Keratinocyte (primary cell): ENCODE results near the gene TIRAP. TPM values are rescaled to one million over a fixed set of nuclear protein-coding genes. Genes with fewer than 3 reads are reported as not detected.

ENCODE experiments used
- DNase-seq: peaks from one replicate; pipeline ENCODE4 v3.0.0-alpha.2; 2011; ENCODE audit warnings: low read depth, missing footprints, low spot score
- FAIRE-seq: peaks from 2 replicates; lab custom pipeline; 2011; peaks lifted over from hg19 to GRCh38; lab: Jason Lieb, UNC
- H2AFZ ChIP-seq: 2 replicates; pipeline ENCODE4 v1.6.0; 2012; ENCODE audit warnings: low read length, control low read depth, inconsistent platforms; ENCODE audit not compliant: control insufficient read depth
- H3K27ac ChIP-seq: 2 replicates; pipeline ENCODE4 v1.5.1; 2011; ENCODE audit warnings: low read length; ENCODE audit not compliant: control insufficient read depth, insufficient read depth
- H3K27me3 ChIP-seq: 3 replicates; pipeline ENCODE4 v1.6.0; 2011; ENCODE audit warnings: low read length; ENCODE audit not compliant: control insufficient read depth, insufficient read depth; ENCODE audit errors: extremely low read depth
- H3K36me3 ChIP-seq, 2 experiments: 2 replicates in 1 of 2; 3 replicates in 1 of 2; pipeline ENCODE4 v1.5.1; 2011; ENCODE audit warnings: low read length in 2 of 2, mild to moderate bottlenecking in 1 of 2; ENCODE audit not compliant: control insufficient read depth in 2 of 2, insufficient read depth in 2 of 2; ENCODE audit errors: extremely low read depth in 1 of 2
- H3K4me1 ChIP-seq: 3 replicates; pipeline ENCODE4 v1.5.1; 2011; ENCODE audit warnings: low read length; ENCODE audit not compliant: control insufficient read depth, insufficient read depth; ENCODE audit errors: extremely low read depth
- H3K4me2 ChIP-seq: 3 replicates; pipeline ENCODE4 v1.6.0; 2011; ENCODE audit warnings: low read depth, low read length; ENCODE audit not compliant: control insufficient read depth, insufficient read depth; ENCODE audit errors: extremely low read depth
- H3K4me3 ChIP-seq, 3 experiments: fragments of 200-600 bp in 1 of 3; sonication (generic) in 1 of 3; 2 replicates in 2 of 3; 3 replicates in 1 of 3; pipeline ENCODE4 v1.5.1; 2011 to 2016; ENCODE audit warnings: low read length in 3 of 3, mild to moderate bottlenecking in 3 of 3, control low read depth in 2 of 3, inconsistent platforms in 1 of 3, low read depth in 1 of 3, mixed read lengths in 1 of 3, mixed run types in 1 of 3, moderate library complexity in 1 of 3; ENCODE audit not compliant: control insufficient read depth in 2 of 3, insufficient read depth in 2 of 3; ENCODE audit errors: extremely low read depth in 1 of 3
- H3K79me2 ChIP-seq: 2 replicates; pipeline ENCODE4 v1.6.0; 2012; ENCODE audit warnings: low read length; ENCODE audit not compliant: control insufficient read depth, insufficient read depth
- H3K9ac ChIP-seq: 3 replicates; pipeline ENCODE4 v1.6.0; 2011; ENCODE audit warnings: low read length; ENCODE audit not compliant: control insufficient read depth, insufficient read depth; ENCODE audit errors: extremely low read depth
- H3K9me1 ChIP-seq: 3 replicates; pipeline ENCODE4 v1.6.0; 2011; ENCODE audit warnings: low read length; ENCODE audit not compliant: control insufficient read depth, insufficient read depth; ENCODE audit errors: extremely low read depth
- H3K9me3 ChIP-seq: 2 replicates; pipeline ENCODE4 v1.5.1; 2012; ENCODE audit warnings: low read depth, low read length; ENCODE audit not compliant: control insufficient read depth
- H4K20me1 ChIP-seq: 3 replicates; pipeline ENCODE4 v1.6.0; 2011; ENCODE audit warnings: low read length; ENCODE audit not compliant: control insufficient read depth, insufficient read depth; ENCODE audit errors: extremely low read depth
- CTCF ChIP-seq, 3 experiments: IDR thresholded peaks in 1 of 3; conservative IDR thresholded peaks in 1 of 3; optimal IDR thresholded peaks in 1 of 3; 2 replicates in 2 of 3; 3 replicates in 1 of 3; pipeline versions ENCODE3 to v1.5.1; 2011; ENCODE audit warnings: low read length in 3 of 3, mild to moderate bottlenecking in 3 of 3, moderate library complexity in 2 of 3, control low read depth in 1 of 3, inconsistent platforms in 1 of 3; ENCODE audit not compliant: insufficient read depth in 2 of 3; ENCODE audit errors: extremely low read depth in 1 of 3
- EZH2 ChIP-seq: IDR thresholded peaks from one replicate; pipeline ENCODE4 v1.6.1; 2012; ENCODE audit warnings: inconsistent platforms, mild to moderate bottlenecking, low read length, moderate library complexity
- dilution Hi-C: fragments of 300-500 bp; cut with MboI; formaldehyde crosslinking; loops from one replicate; pipeline ENCODE4 v1.7.0; 2020; ENCODE audit warnings: low sequenced_read_pairs; ENCODE audit not compliant: extremely low pct_ligation_motif_present
- polyA plus RNA-seq, 5 experiments: library from polyadenylated mRNA; depleted of rRNA in 3 of 5; stranded (reverse) in 3 of 5; stranded (forward) in 1 of 5; unstranded in 1 of 5; fragments of >200 nt; gene quantifications; 1 replicate in 1 of 5; 2 replicates in 3 of 5; 3 replicates in 1 of 5; pipeline versions ENCODE4 v1.2.1 to v1.2.3, GENCODE V29; 2011 to 2012; ENCODE audit warnings: missing spikeins in 2 of 5, low read depth in 1 of 5, low replicate concordance in 1 of 5

TIRAP gene
- polyA plus RNA-seq, 1 donor (not counting 4 experiments of a cell fraction or from before 2014, with no cell fraction given): 3.2 TPM

GRCh38 chr11:126334659-126335462, 52.0 kb downstream of the TIRAP start:
- Histone ChIP-seq H3K79me2 (no peaks in the 10 kb centered on the region), H3K9ac (no peak overlapping the region), H3K27ac (no peak overlapping the region), H3K4me3 (no peak overlapping the region), H2AFZ (no peak overlapping the region), H3K27me3 (no peaks in the 10 kb centered on the region), H3K4me1 (peaks cover 10% of the 10 kb centered on the region), H4K20me1 (no peaks in the 10 kb centered on the region), H3K4me2 (no peak overlapping the region), H3K9me1 (no peaks in the 10 kb centered on the region), H3K36me3 (peaks cover 8 to 13% of the 10 kb centered on the region in 2 experiments), H3K9me3 (no peaks in the 10 kb centered on the region)
- DNase-seq: no peak
- TF ChIP-seq EZH2: no peak
- no peak for TF ChIP-seq CTCF (optimal IDR thresholded peaks at IDR 0.05 in 1 of 3, IDR thresholded peaks at IDR 0.05 in 1 of 3, conservative IDR thresholded peaks at IDR 0.05 in 1 of 3; ENCODE audit: extremely low read depth in 1 of 3, insufficient read depth in 2 of 3, low read length in 3 of 3)
- no peak for FAIRE-seq
- dilution Hi-C loops: no loop called here

GRCh38 chr11:126335463-126335760, 52.5 kb downstream of the TIRAP start:
- TF ChIP-seq CTCF (optimal IDR thresholded peaks at IDR 0.05 in 1 of 3, IDR thresholded peaks at IDR 0.05 in 1 of 3, conservative IDR thresholded peaks at IDR 0.05 in 1 of 3; ENCODE audit: extremely low read depth in 1 of 3, insufficient read depth in 2 of 3, low read length in 3 of 3) (no peak), EZH2 (no peak)
- H3K4me2 ChIP-seq: no peak overlapping the region
- DNase-seq (no peak), FAIRE-seq (no peak)
- dilution Hi-C loops: no loop called here
- no peaks in the 10 kb centered on the region for H4K20me1 ChIP-seq
- no peak overlapping the region for H2AFZ ChIP-seq
- peaks cover 10 to 14% of the 10 kb centered on the region in 2 experiments for H3K36me3 ChIP-seq
- H3K9me3 ChIP-seq: no peaks in the 10 kb centered on the region
- no peaks in the 10 kb centered on the region for H3K79me2 ChIP-seq
- H3K27me3 ChIP-seq: no peaks in the 10 kb centered on the region
- no peak overlapping the region for H3K27ac ChIP-seq
- no peak overlapping the region for H3K4me3 ChIP-seq
- peaks cover 11% of the 10 kb centered on the region for H3K4me1 ChIP-seq
- H3K9me1 ChIP-seq: no peaks in the 10 kb centered on the region
- no peak overlapping the region for H3K9ac ChIP-seq
